DND-41 (cell line): ENCODE data around the gene WDR45B.

Experiments used
- EZH2 ChIP-seq: IDR thresholded peaks from 3 replicates; pipeline ENCODE4 v1.6.1; 2012; ENCODE audit warnings: borderline replicate concordance, low read depth, mild to moderate bottlenecking, moderate library complexity, low read length, inconsistent platforms; ENCODE audit not compliant: severe bottlenecking
- TF ChIP-seq, protein P1 (sequence below): IDR thresholded peaks from 2 replicates; pipeline ENCODE4 v1.5.1; 2012; ENCODE audit warnings: borderline replicate concordance, low read length, moderate library complexity, mild to moderate bottlenecking; ENCODE audit not compliant: poor library complexity, severe bottlenecking; ENCODE audit errors: extremely low read depth

DNA sequence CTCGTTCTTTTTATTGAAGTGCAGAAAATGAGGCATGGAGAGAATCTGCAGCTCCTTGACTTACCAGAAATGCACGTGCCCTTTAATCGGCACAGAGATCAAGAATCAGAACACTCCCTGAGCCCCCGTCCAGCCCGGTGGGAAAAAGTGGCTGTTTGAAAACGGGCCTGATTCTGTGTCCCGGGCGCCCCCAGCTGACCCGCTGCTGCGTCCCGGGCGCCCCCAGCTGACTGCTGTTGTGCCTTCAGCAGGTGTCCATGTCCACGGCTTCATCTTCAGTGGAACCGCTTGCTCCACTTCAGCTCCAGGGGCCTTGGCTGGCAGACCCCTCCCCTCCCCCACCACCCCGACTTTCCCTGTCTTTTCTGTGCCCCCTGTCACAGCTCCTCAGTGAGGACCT lies 81.0 kb downstream of the WDR45B start:
- TF ChIP-seq, protein P1, sequence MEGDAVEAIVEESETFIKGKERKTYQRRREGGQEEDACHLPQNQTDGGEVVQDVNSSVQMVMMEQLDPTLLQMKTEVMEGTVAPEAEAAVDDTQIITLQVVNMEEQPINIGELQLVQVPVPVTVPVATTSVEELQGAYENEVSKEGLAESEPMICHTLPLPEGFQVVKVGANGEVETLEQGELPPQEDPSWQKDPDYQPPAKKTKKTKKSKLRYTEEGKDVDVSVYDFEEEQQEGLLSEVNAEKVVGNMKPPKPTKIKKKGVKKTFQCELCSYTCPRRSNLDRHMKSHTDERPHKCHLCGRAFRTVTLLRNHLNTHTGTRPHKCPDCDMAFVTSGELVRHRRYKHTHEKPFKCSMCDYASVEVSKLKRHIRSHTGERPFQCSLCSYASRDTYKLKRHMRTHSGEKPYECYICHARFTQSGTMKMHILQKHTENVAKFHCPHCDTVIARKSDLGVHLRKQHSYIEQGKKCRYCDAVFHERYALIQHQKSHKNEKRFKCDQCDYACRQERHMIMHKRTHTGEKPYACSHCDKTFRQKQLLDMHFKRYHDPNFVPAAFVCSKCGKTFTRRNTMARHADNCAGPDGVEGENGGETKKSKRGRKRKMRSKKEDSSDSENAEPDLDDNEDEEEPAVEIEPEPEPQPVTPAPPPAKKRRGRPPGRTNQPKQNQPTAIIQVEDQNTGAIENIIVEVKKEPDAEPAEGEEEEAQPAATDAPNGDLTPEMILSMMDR = no peak
- TF ChIP-seq EZH2 = no peak
